ENCODE measurements around the gene BICC1.

The BICC1 gene

GRCh38 chr10:58843760-58844159 lies 331.1 kb downstream of the BICC1 start:
- no peaks in the 10 kb centered on the region for H3K79me2 ChIP-seq (ENCODE audit: insufficient read depth, low read length)
- H3F3A ChIP-seq (ENCODE audit: low read depth) = no peaks in the 10 kb centered on the region
- no peaks in the 10 kb centered on the region for H3K27me3 ChIP-seq (ENCODE audit: insufficient read depth, low read length, poor library complexity, severe bottlenecking)
- H3K9me2 ChIP-seq (replicated peaks; ENCODE audit: low read depth, low read length) = no peaks in the 10 kb centered on the region
- H3K9ac ChIP-seq (ENCODE audit: low read depth, low read length, poor library complexity, severe bottlenecking) = no peak overlapping the region
- H3K4me2 ChIP-seq (ENCODE audit: low read depth, low read length, poor library complexity, severe bottlenecking) = no peak overlapping the region
- no peak overlapping the region for H2AFZ ChIP-seq (ENCODE audit: low read length)
- no peaks in the 10 kb centered on the region for H3K36me3 ChIP-seq (ENCODE audit: insufficient read depth, low read length)
- no peaks in the 10 kb centered on the region for H3K4me1 ChIP-seq (ENCODE audit: insufficient read depth, low read length, poor library complexity, severe bottlenecking)
- H4K20me1 ChIP-seq (ENCODE audit: insufficient read depth, low read length, poor library complexity, severe bottlenecking) = no peaks in the 10 kb centered on the region
- no peak overlapping the region for H3K4me3 ChIP-seq (ENCODE audit: low read length, poor library complexity, severe bottlenecking)
- no peak for TF ChIP-seq CTCF (conservative IDR thresholded peaks at IDR 0.05; ENCODE audit: low read length)
- TF ChIP-seq EZH2phosphoT487 (IDR thresholded peaks at IDR 0.05; ENCODE audit: borderline replicate concordance) = no peak
- no peaks in the 10 kb centered on the region for H3K9me3 ChIP-seq (ENCODE audit: insufficient read depth, low read depth, low read length)

GRCh38 chr10:58844680-58845079 lies 332.0 kb downstream of the BICC1 start:
- Histone ChIP-seq H3K4me3 (ENCODE audit: low read length, poor library complexity, severe bottlenecking) (no peak overlapping the region), H2AFZ (ENCODE audit: low read length) (no peak overlapping the region), H3F3A (ENCODE audit: low read depth) (no peaks in the 10 kb centered on the region), H3K9me3 (ENCODE audit: insufficient read depth, low read depth, low read length) (no peaks in the 10 kb centered on the region), H3K4me2 (ENCODE audit: low read depth, low read length, poor library complexity, severe bottlenecking) (no peak overlapping the region), H3K9ac (ENCODE audit: low read depth, low read length, poor library complexity, severe bottlenecking) (no peak overlapping the region), H3K36me3 (ENCODE audit: insufficient read depth, low read length) (no peaks in the 10 kb centered on the region), H3K27me3 (ENCODE audit: insufficient read depth, low read length, poor library complexity, severe bottlenecking) (no peaks in the 10 kb centered on the region), H4K20me1 (ENCODE audit: insufficient read depth, low read length, poor library complexity, severe bottlenecking) (no peaks in the 10 kb centered on the region), H3K9me2 (replicated peaks; ENCODE audit: low read depth, low read length) (no peaks in the 10 kb centered on the region), H3K79me2 (ENCODE audit: insufficient read depth, low read length) (no peaks in the 10 kb centered on the region), H3K4me1 (ENCODE audit: insufficient read depth, low read length, poor library complexity, severe bottlenecking) (no peaks in the 10 kb centered on the region)
- TF ChIP-seq CTCF (conservative IDR thresholded peaks at IDR 0.05; ENCODE audit: low read length) (no peak), EZH2phosphoT487 (IDR thresholded peaks at IDR 0.05; ENCODE audit: borderline replicate concordance) (no peak)

- no peak overlapping the region for H3K9ac ChIP-seq (ENCODE audit: low read depth, low read length, poor library complexity, severe bottlenecking)
- no peaks in the 10 kb centered on the region for H4K20me1 ChIP-seq (ENCODE audit: insufficient read depth, low read length, poor library complexity, severe bottlenecking)
- no peaks in the 10 kb centered on the region for H3K9me3 ChIP-seq (ENCODE audit: insufficient read depth, low read depth, low read length)
- H3K9me2 ChIP-seq (replicated peaks; ENCODE audit: low read depth, low read length) = no peaks in the 10 kb centered on the region
- H3F3A ChIP-seq (ENCODE audit: low read depth) = no peaks in the 10 kb centered on the region
- TF ChIP-seq CTCF (conservative IDR thresholded peaks at IDR 0.05; ENCODE audit: low read length) = no peak
- no peak for TF ChIP-seq EZH2phosphoT487 (IDR thresholded peaks at IDR 0.05; ENCODE audit: borderline replicate concordance)
- H3K4me3 ChIP-seq (ENCODE audit: low read length, poor library complexity, severe bottlenecking) = no peak overlapping the region
- H2AFZ ChIP-seq (ENCODE audit: low read length) = no peak overlapping the region
- H3K4me2 ChIP-seq (ENCODE audit: low read depth, low read length, poor library complexity, severe bottlenecking) = no peak overlapping the region
- H3K79me2 ChIP-seq (ENCODE audit: insufficient read depth, low read length) = no peaks in the 10 kb centered on the region
- no peaks in the 10 kb centered on the region for H3K27me3 ChIP-seq (ENCODE audit: insufficient read depth, low read length, poor library complexity, severe bottlenecking)
- no peaks in the 10 kb centered on the region for H3K36me3 ChIP-seq (ENCODE audit: insufficient read depth, low read length)
- H3K4me1 ChIP-seq (ENCODE audit: insufficient read depth, low read length, poor library complexity, severe bottlenecking) = no peaks in the 10 kb centered on the region
Measured at GRCh38 chr10:58846856-58847255, 334.2 kb downstream of the BICC1 start.
